MG63 (cell line): ENCODE results near the gene OXSR1. TPM values are rescaled to one million over a fixed set of nuclear protein-coding genes. Genes with fewer than 3 reads are reported as not detected.

Experiments used
- DNase-seq: peaks from one replicate; pipeline ENCODE4 v3.0.0-alpha.2; 2020
- H3K27me3 ChIP-seq: fragments of 250-450 bp; sonication (Bioruptor Pico); 2 replicates; pipeline ENCODE4 v1.5.1; 2020; ENCODE audit warnings: mild to moderate bottlenecking, moderate library complexity
- H3K36me3 ChIP-seq: fragments of 250-450 bp; sonication (Bioruptor Pico); 2 replicates; pipeline ENCODE4 v1.5.1; 2020; ENCODE audit warnings: mild to moderate bottlenecking, moderate library complexity
- H3K4me3 ChIP-seq: fragments of 250-450 bp; sonication (Bioruptor Pico); 2 replicates; pipeline ENCODE4 v1.5.1; 2020; ENCODE audit warnings: mild to moderate bottlenecking, moderate library complexity
- H3K9me3 ChIP-seq: fragments of 250-450 bp; sonication (Bioruptor Pico); 2 replicates; pipeline ENCODE4 v1.5.1; 2020; ENCODE audit warnings: mild to moderate bottlenecking, moderate library complexity
- total RNA-seq: library from RNA; depleted of rRNA; stranded (reverse); fragments of >200 nt; shearing (Covaris generic); gene quantifications from 2 replicates; pipeline ENCODE4 v1.2.3, GENCODE V29; 2014; ENCODE audit warnings: low replicate concordance

OXSR1 gene
- total RNA-seq, 1 experiment from 2014 or later, result 20.3 TPM

- Histone ChIP-seq H3K27me3 (no peaks in the 10 kb centered on the region), H3K36me3 (no peaks in the 10 kb centered on the region; the same call in 1 of the 2 replicates), H3K9me3 (no peaks in the 10 kb centered on the region), H3K4me3 (peak overlapping the region; percentile 68)
- no peak for DNase-seq
Observed at GRCh38 chr3:38137615-38138348, 27.6 kb upstream of the OXSR1 start.

GRCh38 chr3:38138349-38139190 is 26.8 kb upstream of the OXSR1 start, which contains the start of gene MYD88:
TSS of gene MYD88 (plus strand) at chr3:38138661. CDS start at chr3:38138701, 40 bp downstream.
- H3K9me3 ChIP-seq, result no peaks in the 10 kb centered on the region
- peak; percentile 68 for DNase-seq
- no peaks in the 10 kb centered on the region for H3K27me3 ChIP-seq
- H3K4me3 ChIP-seq, result peak within 1 kb of the TSS; percentile 68
- no peaks in the 10 kb centered on the region; the same call in 1 of the 2 replicates for H3K36me3 ChIP-seq

- Histone ChIP-seq H3K36me3 (no peaks in the 10 kb centered on the region; the same call in 1 of the 2 replicates), H3K27me3 (no peaks in the 10 kb centered on the region), H3K4me3 (peak overlapping the region; percentile 68), H3K9me3 (no peaks in the 10 kb centered on the region)
- DNase-seq, result no peak
Observed at GRCh38 chr3:38139191-38139590, 26.1 kb upstream of the OXSR1 start.

- Histone ChIP-seq H3K4me3 (no peak overlapping the region), H3K9me3 (no peaks in the 10 kb centered on the region), H3K27me3 (no peaks in the 10 kb centered on the region), H3K36me3 (no peaks in the 10 kb centered on the region)
- DNase-seq, result no peak
Observed at GRCh38 chr3:38139652-38140051, 25.7 kb upstream of the OXSR1 start.

GRCh38 chr3:38140326-38141172 is 24.8 kb upstream of the OXSR1 start:
- Histone ChIP-seq H3K9me3 (no peaks in the 10 kb centered on the region), H3K27me3 (no peaks in the 10 kb centered on the region), H3K36me3 (no peaks in the 10 kb centered on the region), H3K4me3 (no peak overlapping the region)
- DNase-seq, result no peak

- DNase-seq, result no peak
- Histone ChIP-seq H3K36me3 (no peaks in the 10 kb centered on the region), H3K9me3 (no peaks in the 10 kb centered on the region), H3K27me3 (no peaks in the 10 kb centered on the region), H3K4me3 (no peak overlapping the region)
Observed at GRCh38 chr3:38141173-38141951, 24.0 kb upstream of the OXSR1 start.

GRCh38 chr3:38141952-38142273 is 23.4 kb upstream of the OXSR1 start:
- Histone ChIP-seq H3K27me3 (no peaks in the 10 kb centered on the region), H3K4me3 (no peak overlapping the region), H3K9me3 (no peaks in the 10 kb centered on the region), H3K36me3 (no peaks in the 10 kb centered on the region)
- no peak for DNase-seq

- Histone ChIP-seq H3K4me3 (no peak overlapping the region), H3K36me3 (no peaks in the 10 kb centered on the region), H3K27me3 (no peaks in the 10 kb centered on the region), H3K9me3 (no peaks in the 10 kb centered on the region)
- no peak for DNase-seq
Observed at GRCh38 chr3:38142959-38143358, 22.4 kb upstream of the OXSR1 start.

- H3K4me3 ChIP-seq, result no peak overlapping the region
- no peaks in the 10 kb centered on the region for H3K9me3 ChIP-seq
- no peaks in the 10 kb centered on the region for H3K36me3 ChIP-seq
- H3K27me3 ChIP-seq, result no peaks in the 10 kb centered on the region
- no peak for DNase-seq
Observed at GRCh38 chr3:38143511-38143910, 21.8 kb upstream of the OXSR1 start.

- DNase-seq, result no peak
- H3K4me3 ChIP-seq, result no peak overlapping the region
- H3K9me3 ChIP-seq, result no peaks in the 10 kb centered on the region
- H3K36me3 ChIP-seq, result no peaks in the 10 kb centered on the region
- H3K27me3 ChIP-seq, result no peaks in the 10 kb centered on the region
Observed at GRCh38 chr3:38146504-38146903, 18.8 kb upstream of the OXSR1 start.

- Histone ChIP-seq H3K9me3 (no peaks in the 10 kb centered on the region), H3K4me3 (no peak overlapping the region), H3K36me3 (no peaks in the 10 kb centered on the region), H3K27me3 (no peaks in the 10 kb centered on the region)
- DNase-seq, result no peak
Observed at GRCh38 chr3:38147421-38147820, 17.9 kb upstream of the OXSR1 start.

GRCh38 chr3:38148311-38148882 is 16.9 kb upstream of the OXSR1 start:
- Histone ChIP-seq H3K27me3 (no peaks in the 10 kb centered on the region), H3K36me3 (no peaks in the 10 kb centered on the region), H3K4me3 (no peak overlapping the region), H3K9me3 (no peaks in the 10 kb centered on the region)
- no peak for DNase-seq

- H3K36me3 ChIP-seq, result no peaks in the 10 kb centered on the region
- H3K27me3 ChIP-seq, result no peaks in the 10 kb centered on the region
- no peak for DNase-seq
- H3K4me3 ChIP-seq, result no peak overlapping the region
- H3K9me3 ChIP-seq, result no peaks in the 10 kb centered on the region
Observed at GRCh38 chr3:38149708-38150107, 15.6 kb upstream of the OXSR1 start.

- DNase-seq, result no peak
- Histone ChIP-seq H3K9me3 (no peaks in the 10 kb centered on the region), H3K36me3 (no peaks in the 10 kb centered on the region), H3K4me3 (no peak overlapping the region), H3K27me3 (no peaks in the 10 kb centered on the region)
Observed at GRCh38 chr3:38150780-38151528, 14.4 kb upstream of the OXSR1 start.

GRCh38 chr3:38151667-38152265 is 13.6 kb upstream of the OXSR1 start:
- Histone ChIP-seq H3K4me3 (no peak overlapping the region), H3K27me3 (no peaks in the 10 kb centered on the region), H3K36me3 (no peaks in the 10 kb centered on the region), H3K9me3 (no peaks in the 10 kb centered on the region)
- DNase-seq, result no peak
